Lung (tissue), 12 donors: Measurements from ENCODE around the gene GPD1L. TPM values are rescaled to one million over a fixed set of nuclear protein-coding genes. Genes with fewer than 3 reads are reported as not detected.

Source experiments
- ATAC-seq: fragments of 200-7000 bp; cut with Tn5 transposase; one replicate; pipeline ENCODE4 v1.9.1; 2020; ENCODE audit warnings: moderate number of reproducible peaks; ENCODE audit not compliant: insufficient read depth, low FRiP score
- DNase-seq, 3 donors: peaks; one replicate each; pipeline ENCODE4 v3.0.0-alpha.2; 2013 to 2017
- H3K27ac ChIP-seq, 2 donors: one replicate each; pipeline ENCODE4 v1.5.1; 2013; ENCODE audit warnings: mild to moderate bottlenecking in 2 of 2, moderate library complexity in 2 of 2, control low read depth in 1 of 2, inconsistent platforms in 1 of 2, low read depth in 1 of 2, low read length in 1 of 2
- H3K27me3 ChIP-seq, 3 donors: one replicate each; pipeline ENCODE4 v1.5.1; 2013; ENCODE audit warnings: low read length in 2 of 3; ENCODE audit not compliant: control insufficient read depth in 3 of 3, insufficient read depth in 3 of 3
- H3K36me3 ChIP-seq, 4 donors: one replicate each; pipeline ENCODE4 v1.5.1; 2013; ENCODE audit warnings: low read length in 4 of 4, mild to moderate bottlenecking in 1 of 4, moderate library complexity in 1 of 4; ENCODE audit not compliant: control insufficient read depth in 4 of 4, insufficient read depth in 4 of 4
- H3K4me1 ChIP-seq, 5 donors: one replicate each; pipeline ENCODE4 v1.5.1; 2013; ENCODE audit warnings: low read length in 5 of 5, mild to moderate bottlenecking in 2 of 5, moderate library complexity in 1 of 5; ENCODE audit not compliant: control insufficient read depth in 5 of 5, insufficient read depth in 5 of 5
- H3K4me3 ChIP-seq: one replicate; pipeline ENCODE4 v1.5.1; 2013; ENCODE audit warnings: mild to moderate bottlenecking, control low read depth, moderate library complexity
- H3K9ac ChIP-seq, 2 donors: one replicate each; pipeline ENCODE4 v1.5.1; 2013; ENCODE audit warnings: low read length in 2 of 2, control low read depth in 1 of 2; ENCODE audit not compliant: insufficient read depth in 1 of 2
- H3K9me3 ChIP-seq, 4 donors: one replicate each; pipeline ENCODE4 v1.5.1; 2013; ENCODE audit warnings: low read length in 3 of 4, mild to moderate bottlenecking in 1 of 4, moderate library complexity in 1 of 4; ENCODE audit not compliant: control insufficient read depth in 4 of 4, insufficient read depth in 3 of 4
- WGBS, 2 donors: extraction: QIAGEN DNeasy Blood & Tissue Kit; methylation state at CpG; one replicate each; pipeline ENCODE4 v1.1.7; 2013; 5-methylcytosine and 5-hydroxymethylcytosine counted together
- polyA plus RNA-seq, 2 donors: library from polyadenylated mRNA; stranded (reverse); fragments of 200-250 nt; gene quantifications; one replicate each; pipeline ENCODE4 v1.2.1, GENCODE V29; 2013
- total RNA-seq, 2 donors: library from RNA; depleted of rRNA in 1 of 2; stranded (reverse); fragments of >200 nt in 1 of 2; gene quantifications; one replicate each; pipeline ENCODE4 v1.2.1, GENCODE V29; 2014 to 2021
- TF ChIP-seq, protein P1 (sequence below): IDR thresholded peaks from 2 replicates; pipeline ENCODE4 v1.5.1; 2012; ENCODE audit warnings: mild to moderate bottlenecking; ENCODE audit errors: control extremely low read depth, extremely low read depth
- donor health status: control.
- donor health status: control.
- donor health status: Bipolar disorder and iron deficiency.
- donor health status: healthy.
- donor health status: DM: yes; HTN: yes; CAD: no.

The GPD1L gene
- total and polyA plus RNA-seq, 4 donors: 20.5 to 58.8 (median 37.1) TPM

DNA sequence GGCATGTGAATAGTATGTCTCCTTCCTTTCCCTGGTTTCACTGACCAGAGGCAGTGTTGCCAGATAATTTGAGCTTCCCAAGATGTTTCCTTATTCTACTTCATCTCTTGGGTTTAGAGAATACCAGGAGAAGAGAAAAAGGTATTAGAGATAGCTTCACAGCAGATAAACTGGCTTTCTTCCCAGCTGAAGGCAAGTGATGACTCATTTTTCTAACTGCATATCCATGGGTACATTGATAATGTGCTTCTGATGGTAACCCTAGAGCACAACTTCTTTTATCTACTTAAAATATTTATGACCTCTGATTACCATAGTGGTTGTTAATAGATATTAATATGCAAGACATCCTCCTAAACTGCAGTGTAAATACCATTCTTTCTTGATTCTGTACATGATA lies 97.4 kb downstream of the GPD1L start:
- Histone ChIP-seq H3K4me3 (no peak overlapping the region), H3K27me3 (no peaks in the 10 kb centered on the region), H3K4me1 (peaks cover 0 to 10% (median 0%) of the 10 kb centered on the region in 5 donors), H3K27ac (no peak overlapping the region), H3K9ac (no peak overlapping the region), H3K9me3 (no peaks in the 10 kb centered on the region), H3K36me3 (no peaks in the 10 kb centered on the region)
- ATAC-seq: no peak
- TF ChIP-seq, protein P1, sequence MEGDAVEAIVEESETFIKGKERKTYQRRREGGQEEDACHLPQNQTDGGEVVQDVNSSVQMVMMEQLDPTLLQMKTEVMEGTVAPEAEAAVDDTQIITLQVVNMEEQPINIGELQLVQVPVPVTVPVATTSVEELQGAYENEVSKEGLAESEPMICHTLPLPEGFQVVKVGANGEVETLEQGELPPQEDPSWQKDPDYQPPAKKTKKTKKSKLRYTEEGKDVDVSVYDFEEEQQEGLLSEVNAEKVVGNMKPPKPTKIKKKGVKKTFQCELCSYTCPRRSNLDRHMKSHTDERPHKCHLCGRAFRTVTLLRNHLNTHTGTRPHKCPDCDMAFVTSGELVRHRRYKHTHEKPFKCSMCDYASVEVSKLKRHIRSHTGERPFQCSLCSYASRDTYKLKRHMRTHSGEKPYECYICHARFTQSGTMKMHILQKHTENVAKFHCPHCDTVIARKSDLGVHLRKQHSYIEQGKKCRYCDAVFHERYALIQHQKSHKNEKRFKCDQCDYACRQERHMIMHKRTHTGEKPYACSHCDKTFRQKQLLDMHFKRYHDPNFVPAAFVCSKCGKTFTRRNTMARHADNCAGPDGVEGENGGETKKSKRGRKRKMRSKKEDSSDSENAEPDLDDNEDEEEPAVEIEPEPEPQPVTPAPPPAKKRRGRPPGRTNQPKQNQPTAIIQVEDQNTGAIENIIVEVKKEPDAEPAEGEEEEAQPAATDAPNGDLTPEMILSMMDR: no peak
- DNase-seq: no peak

- DNase-seq: no peak
- Histone ChIP-seq H3K36me3 (no peaks in the 10 kb centered on the region), H3K27ac (no peak overlapping the region), H3K4me1 (peaks cover 0 to 5% (median 0%) of the 10 kb centered on the region in 5 donors), H3K27me3 (no peaks in the 10 kb centered on the region), H3K9me3 (no peaks in the 10 kb centered on the region), H3K9ac (no peak overlapping the region), H3K4me3 (no peak overlapping the region)
- WGBS, 2 donors: 45 to 70% methylated on average over 4 of the region's 4 CpGs
- TF ChIP-seq, protein P1: no peak
- no peak for ATAC-seq
These were observed 102.0 kb downstream of the GPD1L start for GRCh38 chr3:32208447-32208846.

DNA sequence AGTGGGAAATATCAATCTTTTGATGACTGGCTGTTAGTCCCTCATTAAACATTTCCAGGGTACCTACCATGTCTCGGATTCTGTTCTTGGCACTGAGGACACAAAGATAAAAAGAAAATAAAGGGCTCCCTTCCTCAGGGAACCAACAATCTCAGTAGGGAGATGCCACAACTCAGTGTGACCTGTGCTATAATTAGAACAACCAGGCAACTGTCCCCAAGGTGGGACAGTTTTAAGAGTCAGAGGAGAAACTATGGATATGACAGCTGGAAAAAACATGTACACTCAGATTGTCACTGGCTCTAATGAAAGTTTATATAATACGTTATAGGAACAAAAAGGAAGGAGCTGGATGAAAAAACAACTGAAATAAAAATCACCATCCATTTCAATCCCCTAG lies 108.8 kb downstream of the GPD1L start:
- ATAC-seq (no peak), DNase-seq (no peak)
- peaks cover 0 to 6% (median 3%) of the 10 kb centered on the region in 4 donors for H3K9me3 ChIP-seq
- H3K27me3 ChIP-seq: no peaks in the 10 kb centered on the region
- no peak overlapping the region for H3K9ac ChIP-seq
- no peak overlapping the region for H3K27ac ChIP-seq
- no peak overlapping the region for H3K4me3 ChIP-seq
- WGBS, 2 donors: 87 to 93% methylated on average over 2 of the region's 2 CpGs
- H3K36me3 ChIP-seq: no peaks in the 10 kb centered on the region
- no peaks in the 10 kb centered on the region for H3K4me1 ChIP-seq
- TF ChIP-seq, protein P1: no peak

- Histone ChIP-seq H3K4me1 (no peaks in the 10 kb centered on the region), H3K27me3 (no peaks in the 10 kb centered on the region), H3K27ac (no peak overlapping the region), H3K36me3 (no peaks in the 10 kb centered on the region), H3K9me3 (peaks cover 0 to 6% (median 3%) of the 10 kb centered on the region in 4 donors), H3K9ac (no peak overlapping the region), H3K4me3 (no peak overlapping the region)
- DNase-seq: no peak
- 62 to 69% methylated on average over 10 of the region's 10 CpGs for WGBS, 2 donors
- TF ChIP-seq, protein P1: no peak
- ATAC-seq: no peak
These were observed 109.9 kb downstream of the GPD1L start for GRCh38 chr3:32216172-32216783.
